A673 (cell line): ENCODE data around the gene CREBZF. TPM values are rescaled to one million over a fixed set of nuclear protein-coding genes. Genes with fewer than 3 reads are reported as not detected.
A peak's percentile ranks its signal among the peaks of the same experiment; 100 is the strongest.

Experiments used
- BruUV-seq: library from RNA; stranded (reverse); fragments of 400-500 nt; replicated peaks from 2 replicates; lab custom pipeline; 2021; lab: Mats Ljungman, UMichigan
- CTCF ChIA-PET: fragments of 300-600 bp; sonication (Branson Sonifier 250); formaldehyde crosslinking; loops from one replicate; lab custom pipeline; 2022; ENCODE audit warnings: antibody characterized with exemption; lab: Charles Lee
- POLR2A ChIA-PET: fragments of 300-600 bp; sonication (Branson Sonifier 250); formaldehyde crosslinking; loops from one replicate; lab custom pipeline; 2022; ENCODE audit warnings: antibody characterized with exemption; ENCODE audit not compliant: low non-redundant PET; lab: Charles Lee
- DNase-seq: peaks from one replicate; pipeline ENCODE4 v3.0.0-alpha.2; 2015; ENCODE audit warnings: low spot score
- H3K27ac ChIP-seq: fragments of 200-600 bp; sonication (generic); 2 replicates; pipeline ENCODE4 v1.5.1; 2016; ENCODE audit warnings: mixed run types, low read depth, mild to moderate bottlenecking, mixed read lengths, antibody characterized with exemption, low read length; ENCODE audit not compliant: poor library complexity, severe bottlenecking
- H3K27me3 ChIP-seq: fragments of 200-600 bp; sonication (generic); replicated peaks from 2 replicates; pipeline ENCODE4 v1.6.1; 2017; ENCODE audit warnings: mixed run types, low read depth, mild to moderate bottlenecking, mixed read lengths, antibody characterized with exemption, low read length; ENCODE audit not compliant: insufficient read depth, poor library complexity
- H3K36me3 ChIP-seq: fragments of 200-600 bp; sonication (generic); 2 replicates; pipeline ENCODE4 v1.6.1; 2016; ENCODE audit warnings: mixed run types, mild to moderate bottlenecking, mixed read lengths, antibody characterized with exemption, low read length; ENCODE audit not compliant: insufficient read depth, poor library complexity, severe bottlenecking
- H3K4me1 ChIP-seq: fragments of 200-600 bp; sonication (generic); 2 replicates; pipeline ENCODE4 v1.6.1; 2017; ENCODE audit warnings: mixed run types, mild to moderate bottlenecking, mixed read lengths, antibody characterized with exemption, low read length; ENCODE audit not compliant: insufficient read depth, poor library complexity, severe bottlenecking
- H3K4me3 ChIP-seq: fragments of 200-600 bp; sonication (generic); 2 replicates; pipeline ENCODE4 v1.5.1; 2016; ENCODE audit warnings: low read depth, mixed run types, mild to moderate bottlenecking, mixed read lengths, low read length; ENCODE audit not compliant: poor library complexity, severe bottlenecking
- H3K9me3 ChIP-seq: fragments of 200-600 bp; sonication (generic); 2 replicates; pipeline ENCODE4 v1.6.1; 2016; ENCODE audit warnings: mixed run types, low read depth, mild to moderate bottlenecking, mixed read lengths, antibody characterized with exemption, low read length; ENCODE audit not compliant: poor library complexity, severe bottlenecking
- EZH2 ChIP-seq: fragments of 200-600 bp; sonication (generic); IDR thresholded peaks from 2 replicates; pipeline ENCODE4 v1.6.1; 2017; ENCODE audit warnings: borderline replicate concordance, low read depth, mild to moderate bottlenecking, mixed read lengths, antibody characterized with exemption, low read length; ENCODE audit not compliant: poor library complexity, severe bottlenecking
- intact Hi-C: fragments of 100-400 bp; cut with micrococcal nuclease; formaldehyde crosslinking; loops from one replicate; pipeline ENCODE4 v1.10.0; 2022; ENCODE audit not compliant: unreplicated experiment
- total RNA-seq: library from RNA; stranded (reverse); gene quantifications from 2 replicates; pipeline ENCODE4 v1.2.3, GENCODE V29; 2021
- TF ChIP-seq, protein P1 (sequence below): fragments of 300-800, 200-600 bp; sonication (generic); conservative IDR thresholded peaks from 2 replicates; pipeline ENCODE4 v1.5.1; 2017; ENCODE audit warnings: low read depth, mild to moderate bottlenecking, antibody characterized with exemption, low read length, moderate library complexity, mixed read lengths

CREBZF gene
- total RNA-seq, 1 experiment from 2014 or later: 76.6 TPM

DNA sequence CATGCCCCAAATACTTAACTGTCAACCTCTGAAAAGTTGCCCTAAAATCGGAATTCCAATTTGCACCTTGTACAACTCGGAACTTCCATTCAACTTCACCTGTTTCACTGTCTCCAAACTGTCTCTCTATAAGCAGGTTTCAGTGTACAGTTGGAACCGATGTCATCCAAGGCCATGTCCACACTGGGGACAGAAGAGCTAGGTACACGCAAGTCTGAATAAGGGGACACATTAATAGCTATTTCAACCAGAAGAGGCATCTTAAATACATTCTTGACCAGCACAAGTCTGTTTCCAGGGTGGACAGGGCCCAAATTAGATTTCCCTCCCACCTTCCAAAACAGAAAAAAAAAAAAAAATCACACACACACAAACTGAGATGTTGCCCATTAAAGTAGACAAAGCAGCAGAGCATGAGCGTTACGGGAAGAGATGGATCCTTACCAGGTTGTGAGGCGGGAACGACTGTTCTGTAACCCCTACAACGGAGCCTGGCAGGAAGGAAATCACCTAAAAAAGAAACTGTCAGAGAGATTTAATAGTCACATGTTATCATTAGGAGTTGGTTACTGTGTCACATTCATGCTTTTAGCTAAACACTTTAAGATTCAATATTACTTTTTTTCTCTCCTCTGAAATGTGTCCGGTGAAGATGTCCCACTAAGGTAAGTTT lies 1.7 kb downstream of the CREBZF start:
- peak; percentile 24 for DNase-seq
- Histone ChIP-seq H3K27ac (peak overlapping the region; percentile 97), H3K4me1 (peaks cover 40% of the 10 kb centered on the region), H3K4me3 (peak overlapping the region; percentile 87), H3K36me3 (peaks cover 56% of the 10 kb centered on the region), H3K9me3 (no peaks in the 10 kb centered on the region), H3K27me3 (peaks cover 3% of the 10 kb centered on the region)
- POLR2A ChIA-PET: no interaction called here
- CTCF ChIA-PET: no interaction called here
- TF ChIP-seq EZH2: no peak
- TF ChIP-seq, protein P1, sequence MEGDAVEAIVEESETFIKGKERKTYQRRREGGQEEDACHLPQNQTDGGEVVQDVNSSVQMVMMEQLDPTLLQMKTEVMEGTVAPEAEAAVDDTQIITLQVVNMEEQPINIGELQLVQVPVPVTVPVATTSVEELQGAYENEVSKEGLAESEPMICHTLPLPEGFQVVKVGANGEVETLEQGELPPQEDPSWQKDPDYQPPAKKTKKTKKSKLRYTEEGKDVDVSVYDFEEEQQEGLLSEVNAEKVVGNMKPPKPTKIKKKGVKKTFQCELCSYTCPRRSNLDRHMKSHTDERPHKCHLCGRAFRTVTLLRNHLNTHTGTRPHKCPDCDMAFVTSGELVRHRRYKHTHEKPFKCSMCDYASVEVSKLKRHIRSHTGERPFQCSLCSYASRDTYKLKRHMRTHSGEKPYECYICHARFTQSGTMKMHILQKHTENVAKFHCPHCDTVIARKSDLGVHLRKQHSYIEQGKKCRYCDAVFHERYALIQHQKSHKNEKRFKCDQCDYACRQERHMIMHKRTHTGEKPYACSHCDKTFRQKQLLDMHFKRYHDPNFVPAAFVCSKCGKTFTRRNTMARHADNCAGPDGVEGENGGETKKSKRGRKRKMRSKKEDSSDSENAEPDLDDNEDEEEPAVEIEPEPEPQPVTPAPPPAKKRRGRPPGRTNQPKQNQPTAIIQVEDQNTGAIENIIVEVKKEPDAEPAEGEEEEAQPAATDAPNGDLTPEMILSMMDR: no peak
- intact Hi-C loops: loop anchor here (5.0 kb wide), 1 partner anchor 66 kb away; no protein-coding TSS in a partner anchor
- TSS peak; percentile 35 for BruUV-seq

DNA sequence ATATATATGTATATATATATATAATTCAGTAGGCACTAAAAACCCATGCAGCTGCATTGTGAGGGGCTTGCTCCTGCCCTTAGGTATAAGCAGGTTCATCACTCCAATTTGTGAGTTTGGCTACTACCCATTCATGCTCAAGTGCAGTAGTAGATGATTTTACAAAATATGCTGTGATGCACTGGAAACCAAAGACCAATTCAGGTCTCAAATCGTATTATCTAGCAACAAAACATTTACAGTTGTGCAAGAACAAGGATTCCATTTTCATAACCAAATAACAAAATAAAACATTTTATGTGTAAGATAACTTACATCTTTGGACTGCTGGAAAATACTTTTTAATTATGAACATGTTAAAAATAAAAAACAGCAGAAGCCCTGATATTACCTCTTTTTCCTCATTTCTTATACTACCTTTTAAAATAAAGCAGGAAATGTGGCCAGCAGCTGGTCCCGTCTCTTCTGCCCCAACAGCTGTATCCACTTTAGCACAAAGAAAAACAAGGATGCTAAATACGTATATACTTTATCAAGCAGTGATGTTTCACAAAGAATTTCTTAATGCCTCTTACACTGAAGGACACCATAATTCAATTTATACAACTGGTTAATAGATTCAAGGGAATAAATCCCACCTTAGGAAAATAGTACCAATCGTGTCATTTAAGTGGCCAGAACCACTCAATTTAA lies 2.8 kb downstream of the CREBZF start:
- Histone ChIP-seq H3K27me3 (no peaks in the 10 kb centered on the region), H3K4me3 (peak overlapping the region; percentile 87), H3K27ac (no peak overlapping the region), H3K4me1 (peaks cover 43% of the 10 kb centered on the region), H3K36me3 (peaks cover 67% of the 10 kb centered on the region), H3K9me3 (no peaks in the 10 kb centered on the region)
- no peak for DNase-seq
- intact Hi-C loops: loop anchor here (5.0 kb wide), 1 partner anchor 65 kb away; no protein-coding TSS in a partner anchor
- ChIA-PET CTCF (no interaction called here), POLR2A (no interaction called here)
- TF ChIP-seq EZH2: no peak
- TF ChIP-seq, protein P1: no peak
- no TSS peak for BruUV-seq

DNA sequence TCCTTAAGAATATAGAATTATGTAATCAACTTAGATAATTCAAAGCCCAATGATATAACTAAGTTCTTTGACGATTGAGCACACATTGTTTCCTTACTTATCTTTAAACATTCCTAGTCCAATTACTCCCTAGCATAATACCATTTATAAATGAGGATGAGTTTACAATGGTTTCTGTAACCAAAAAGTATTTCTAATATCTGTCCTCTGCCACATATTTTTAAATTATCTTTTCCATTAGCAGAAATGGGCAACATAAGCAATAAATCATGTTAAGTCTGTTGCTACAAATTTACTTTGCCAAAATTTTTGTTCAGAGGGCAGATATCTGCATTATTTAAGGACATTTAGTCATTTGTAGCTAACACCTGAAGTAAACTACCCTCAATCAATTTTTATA lies 6.7 kb downstream of the CREBZF start:
- Histone ChIP-seq H3K27ac (no peak overlapping the region), H3K36me3 (peaks cover 82% of the 10 kb centered on the region), H3K4me3 (no peak overlapping the region), H3K9me3 (no peaks in the 10 kb centered on the region), H3K4me1 (peaks cover 43% of the 10 kb centered on the region), H3K27me3 (no peaks in the 10 kb centered on the region)
- no peak for TF ChIP-seq EZH2
- TF ChIP-seq, protein P1: no peak
- no TSS peak for BruUV-seq
- ChIA-PET CTCF (no interaction called here), POLR2A (no interaction called here)
- intact Hi-C loops: no loop called here
- DNase-seq: no peak
